ENCODE data around the gene ADAMTSL1.
"Not testable (repeated sequence)": the region's sequence is repeated elsewhere in the genome, so short reads cannot be mapped to it uniquely, and the experiment has no call there.

Gene ADAMTSL1

GRCh38 chr9:18922161-18922885 is 448.4 kb downstream of the ADAMTSL1 start:
- peak overlapping the region in 1 of 5 donors; percentile 17 for H3K9ac ChIP-seq (ENCODE audit: low read length in 5 of 5)
- peaks cover 2 to 26% (median 17%) of the 10 kb centered on the region in 5 donors for H3K4me1 ChIP-seq (ENCODE audit: control insufficient read depth in 5 of 5, insufficient read depth in 5 of 5, low read length in 5 of 5)
- H3K27ac ChIP-seq (ENCODE audit: low read depth, low read length): no peak overlapping the region
- no peaks in the 10 kb centered on the region for H3K27me3 ChIP-seq (ENCODE audit: control insufficient read depth in 5 of 5, insufficient read depth in 4 of 5, low read length in 5 of 5)
- H3K36me3 ChIP-seq (ENCODE audit: control insufficient read depth in 5 of 5, insufficient read depth in 5 of 5, low read length in 5 of 5): no peaks in the 10 kb centered on the region
- no peak overlapping the region for H3K4me3 ChIP-seq (ENCODE audit: low read depth in 1 of 5, low read length in 5 of 5)
- H3K9me3 ChIP-seq (ENCODE audit: control insufficient read depth in 5 of 5, low read length in 5 of 5): no peaks in the 10 kb centered on the region

- Histone ChIP-seq H3K27me3 (ENCODE audit: control insufficient read depth in 5 of 5, insufficient read depth in 4 of 5, low read length in 5 of 5) (no peaks in the 10 kb centered on the region), H3K4me1 (ENCODE audit: control insufficient read depth in 5 of 5, insufficient read depth in 5 of 5, low read length in 5 of 5) (peaks cover 2 to 26% (median 17%) of the 10 kb centered on the region in 5 donors), H3K27ac (ENCODE audit: low read depth, low read length) (no peak overlapping the region), H3K36me3 (ENCODE audit: control insufficient read depth in 5 of 5, insufficient read depth in 5 of 5, low read length in 5 of 5) (no peaks in the 10 kb centered on the region), H3K4me3 (ENCODE audit: low read depth in 1 of 5, low read length in 5 of 5) (no peak overlapping the region), H3K9me3 (ENCODE audit: control insufficient read depth in 5 of 5, low read length in 5 of 5) (no peaks in the 10 kb centered on the region), H3K9ac (ENCODE audit: low read length in 5 of 5) (no peak overlapping the region)
Observed at GRCh38 chr9:18923167-18923566, 449.2 kb downstream of the ADAMTSL1 start.

- H3K4me3 ChIP-seq (ENCODE audit: low read depth in 1 of 5, low read length in 5 of 5): no peak overlapping the region
- no peak overlapping the region for H3K9ac ChIP-seq (ENCODE audit: low read length in 5 of 5)
- no peaks in the 10 kb centered on the region for H3K9me3 ChIP-seq (ENCODE audit: control insufficient read depth in 5 of 5, low read length in 5 of 5)
- H3K36me3 ChIP-seq (ENCODE audit: control insufficient read depth in 5 of 5, insufficient read depth in 5 of 5, low read length in 5 of 5): no peaks in the 10 kb centered on the region
- H3K4me1 ChIP-seq (ENCODE audit: control insufficient read depth in 5 of 5, insufficient read depth in 5 of 5, low read length in 5 of 5): peaks cover 2 to 26% (median 17%) of the 10 kb centered on the region in 5 donors
- H3K27me3 ChIP-seq (ENCODE audit: control insufficient read depth in 5 of 5, insufficient read depth in 4 of 5, low read length in 5 of 5): no peaks in the 10 kb centered on the region
- no peak overlapping the region for H3K27ac ChIP-seq (ENCODE audit: low read depth, low read length)
Observed at GRCh38 chr9:18923671-18924430, 449.9 kb downstream of the ADAMTSL1 start.

- Histone ChIP-seq H3K4me3 (ENCODE audit: low read depth in 1 of 5, low read length in 5 of 5) (no peak overlapping the region), H3K27ac (ENCODE audit: low read depth, low read length) (no peak overlapping the region), H3K9me3 (ENCODE audit: control insufficient read depth in 5 of 5, low read length in 5 of 5) (no peaks in the 10 kb centered on the region), H3K27me3 (ENCODE audit: control insufficient read depth in 5 of 5, insufficient read depth in 4 of 5, low read length in 5 of 5) (no peaks in the 10 kb centered on the region), H3K4me1 (ENCODE audit: control insufficient read depth in 5 of 5, insufficient read depth in 5 of 5, low read length in 5 of 5) (peaks cover 0 to 16% (median 10%) of the 10 kb centered on the region in 5 donors), H3K36me3 (ENCODE audit: control insufficient read depth in 5 of 5, insufficient read depth in 5 of 5, low read length in 5 of 5) (no peaks in the 10 kb centered on the region), H3K9ac (ENCODE audit: low read length in 5 of 5) (no peak overlapping the region)
Observed at GRCh38 chr9:18925880-18926279, 451.9 kb downstream of the ADAMTSL1 start.

GRCh38 chr9:18926513-18926912 is 452.6 kb downstream of the ADAMTSL1 start:
- Histone ChIP-seq H3K27ac (ENCODE audit: low read depth, low read length) (no peak overlapping the region), H3K4me1 (ENCODE audit: control insufficient read depth in 5 of 5, insufficient read depth in 5 of 5, low read length in 5 of 5) (peaks cover 0 to 11% (median 9%) of the 10 kb centered on the region in 5 donors), H3K9me3 (ENCODE audit: control insufficient read depth in 5 of 5, low read length in 5 of 5) (no peaks in the 10 kb centered on the region), H3K4me3 (ENCODE audit: low read depth in 1 of 5, low read length in 5 of 5) (no peak overlapping the region), H3K9ac (ENCODE audit: low read length in 5 of 5) (no peak overlapping the region), H3K27me3 (ENCODE audit: control insufficient read depth in 5 of 5, insufficient read depth in 4 of 5, low read length in 5 of 5) (no peaks in the 10 kb centered on the region), H3K36me3 (ENCODE audit: control insufficient read depth in 5 of 5, insufficient read depth in 5 of 5, low read length in 5 of 5) (no peaks in the 10 kb centered on the region)

GRCh38 chr9:18928711-18929110 is 454.8 kb downstream of the ADAMTSL1 start:
- Histone ChIP-seq H3K36me3 (ENCODE audit: control insufficient read depth in 5 of 5, insufficient read depth in 5 of 5, low read length in 5 of 5) (no peaks in the 10 kb centered on the region), H3K27ac (ENCODE audit: low read depth, low read length) (no peak overlapping the region), H3K9ac (ENCODE audit: low read length in 5 of 5) (no peak overlapping the region), H3K4me1 (ENCODE audit: control insufficient read depth in 5 of 5, insufficient read depth in 5 of 5, low read length in 5 of 5) (no peaks in the 10 kb centered on the region), H3K4me3 (ENCODE audit: low read depth in 1 of 5, low read length in 5 of 5) (no peak overlapping the region), H3K27me3 (ENCODE audit: control insufficient read depth in 5 of 5, insufficient read depth in 4 of 5, low read length in 5 of 5) (no peaks in the 10 kb centered on the region), H3K9me3 (ENCODE audit: control insufficient read depth in 5 of 5, low read length in 5 of 5) (no peaks in the 10 kb centered on the region)

GRCh38 chr9:18930611-18931010 is 456.7 kb downstream of the ADAMTSL1 start:
- H3K27ac ChIP-seq (ENCODE audit: low read depth, low read length); H3K9ac ChIP-seq (ENCODE audit: low read length in 5 of 5); H3K4me3 ChIP-seq (ENCODE audit: low read depth in 1 of 5, low read length in 5 of 5); H3K27me3 ChIP-seq (ENCODE audit: control insufficient read depth in 5 of 5, insufficient read depth in 4 of 5, low read length in 5 of 5); H3K4me1 ChIP-seq (ENCODE audit: control insufficient read depth in 5 of 5, insufficient read depth in 5 of 5, low read length in 5 of 5); H3K36me3 ChIP-seq (ENCODE audit: control insufficient read depth in 5 of 5, insufficient read depth in 5 of 5, low read length in 5 of 5); H3K9me3 ChIP-seq (ENCODE audit: control insufficient read depth in 5 of 5, low read length in 5 of 5): not testable (repeated sequence)

- no peaks in the 10 kb centered on the region for H3K27me3 ChIP-seq (ENCODE audit: control insufficient read depth in 5 of 5, insufficient read depth in 4 of 5, low read length in 5 of 5)
- no peak overlapping the region for H3K27ac ChIP-seq (ENCODE audit: low read depth, low read length)
- H3K9ac ChIP-seq (ENCODE audit: low read length in 5 of 5): no peak overlapping the region
- H3K36me3 ChIP-seq (ENCODE audit: control insufficient read depth in 5 of 5, insufficient read depth in 5 of 5, low read length in 5 of 5): no peaks in the 10 kb centered on the region
- H3K4me3 ChIP-seq (ENCODE audit: low read depth in 1 of 5, low read length in 5 of 5): no peak overlapping the region
- H3K9me3 ChIP-seq (ENCODE audit: control insufficient read depth in 5 of 5, low read length in 5 of 5): no peaks in the 10 kb centered on the region
- H3K4me1 ChIP-seq (ENCODE audit: control insufficient read depth in 5 of 5, insufficient read depth in 5 of 5, low read length in 5 of 5): no peaks in the 10 kb centered on the region
Observed at GRCh38 chr9:18935541-18935940, 461.6 kb downstream of the ADAMTSL1 start.

GRCh38 chr9:18936094-18936871 is 462.3 kb downstream of the ADAMTSL1 start:
- Histone ChIP-seq H3K4me3 (ENCODE audit: low read depth in 1 of 5, low read length in 5 of 5) (no peak overlapping the region), H3K36me3 (ENCODE audit: control insufficient read depth in 5 of 5, insufficient read depth in 5 of 5, low read length in 5 of 5) (no peaks in the 10 kb centered on the region), H3K9ac (ENCODE audit: low read length in 5 of 5) (no peak overlapping the region), H3K27ac (ENCODE audit: low read depth, low read length) (no peak overlapping the region), H3K27me3 (ENCODE audit: control insufficient read depth in 5 of 5, insufficient read depth in 4 of 5, low read length in 5 of 5) (no peaks in the 10 kb centered on the region), H3K9me3 (ENCODE audit: control insufficient read depth in 5 of 5, low read length in 5 of 5) (no peaks in the 10 kb centered on the region), H3K4me1 (ENCODE audit: control insufficient read depth in 5 of 5, insufficient read depth in 5 of 5, low read length in 5 of 5) (no peaks in the 10 kb centered on the region)

GRCh38 chr9:18939943-18940342 is 466.0 kb downstream of the ADAMTSL1 start:
- H3K9me3 ChIP-seq (ENCODE audit: control insufficient read depth in 5 of 5, low read length in 5 of 5): no peaks in the 10 kb centered on the region
- no peaks in the 10 kb centered on the region for H3K27me3 ChIP-seq (ENCODE audit: control insufficient read depth in 5 of 5, insufficient read depth in 4 of 5, low read length in 5 of 5)
- H3K9ac ChIP-seq (ENCODE audit: low read length in 5 of 5): no peak overlapping the region
- H3K36me3 ChIP-seq (ENCODE audit: control insufficient read depth in 5 of 5, insufficient read depth in 5 of 5, low read length in 5 of 5): no peaks in the 10 kb centered on the region
- peaks cover 0 to 11% (median 0%) of the 10 kb centered on the region in 5 donors for H3K4me1 ChIP-seq (ENCODE audit: control insufficient read depth in 5 of 5, insufficient read depth in 5 of 5, low read length in 5 of 5)
- H3K4me3 ChIP-seq (ENCODE audit: low read depth in 1 of 5, low read length in 5 of 5): no peak overlapping the region
- no peak overlapping the region for H3K27ac ChIP-seq (ENCODE audit: low read depth, low read length)

Data from subcutaneous abdominal adipose tissue (tissue), 5 donors.